Endodermal cell (in vitro differentiated cells): ENCODE results near the gene NTRK3. TPM values are rescaled to one million over a fixed set of nuclear protein-coding genes. Genes with fewer than 3 reads are reported as not detected.

Experiments
- DNase-seq: peaks from one replicate; pipeline ENCODE4 v3.0.0-alpha.2; 2017
- H3K27ac ChIP-seq: 2 replicates; pipeline ENCODE4 v1.5.1; 2013; ENCODE audit warnings: mild to moderate bottlenecking, low read depth, low read length, moderate library complexity
- H3K27me3 ChIP-seq: 2 replicates; pipeline ENCODE4 v1.6.1; 2013; ENCODE audit warnings: mild to moderate bottlenecking, low read length, moderate library complexity; ENCODE audit not compliant: insufficient read depth, control insufficient read depth, poor library complexity, severe bottlenecking
- H3K36me3 ChIP-seq: 2 replicates; pipeline ENCODE4 v1.7.0; 2013; ENCODE audit warnings: mild to moderate bottlenecking, low read length, moderate library complexity; ENCODE audit not compliant: control insufficient read depth, insufficient read depth
- H3K4me1 ChIP-seq: one replicate; pipeline ENCODE4 v1.7.0; 2013; ENCODE audit warnings: low read length; ENCODE audit not compliant: control insufficient read depth, insufficient read depth
- H3K4me3 ChIP-seq: 2 replicates; pipeline ENCODE4 v1.5.1; 2013; ENCODE audit warnings: mild to moderate bottlenecking, low read length, moderate library complexity
- H3K9ac ChIP-seq: 2 replicates; pipeline ENCODE4 v1.6.1; 2013; ENCODE audit warnings: mild to moderate bottlenecking, low read length, moderate library complexity; ENCODE audit not compliant: poor library complexity, severe bottlenecking; ENCODE audit errors: extremely low read depth
- H3K9me3 ChIP-seq: 2 replicates; pipeline ENCODE4 v1.6.1; 2013; ENCODE audit warnings: mild to moderate bottlenecking, low read length, moderate library complexity; ENCODE audit not compliant: control insufficient read depth
- H3K27ac Mint-ChIP-seq: 2 replicates; pipeline ENCODE4 v1.8.0; 2020; ENCODE audit warnings: mixed read lengths
- H3K27me3 Mint-ChIP-seq: 2 replicates; pipeline ENCODE4 v1.8.0; 2021; ENCODE audit warnings: mild to moderate bottlenecking, mixed read lengths; ENCODE audit not compliant: insufficient read depth
- H3K36me3 Mint-ChIP-seq: 2 replicates; pipeline ENCODE4 v1.8.0; 2020; ENCODE audit warnings: low read depth, mixed read lengths
- H3K4me1 Mint-ChIP-seq: 2 replicates; pipeline ENCODE4 v1.8.0; 2020; ENCODE audit warnings: mixed read lengths
- H3K4me3 Mint-ChIP-seq: 2 replicates; pipeline ENCODE4 v1.8.0; 2020; ENCODE audit warnings: mild to moderate bottlenecking, moderate library complexity, mixed read lengths
- H3K9me3 Mint-ChIP-seq: 2 replicates; pipeline ENCODE4 v1.8.0; 2020; ENCODE audit warnings: mild to moderate bottlenecking, mixed read lengths
- WGBS, 2 experiments: methylation state at CpG; one replicate each; pipeline versions ENCODE4 v1.1.5 to v1.1.7; 2013; ENCODE audit warnings: missing lambda C conversion rate in 2 of 2, mixed read lengths in 1 of 2; ENCODE audit not compliant: insufficient coverage in 1 of 2, insufficient read length in 1 of 2; 5-methylcytosine and 5-hydroxymethylcytosine counted together
- total RNA-seq, 2 donors: library from RNA; stranded (reverse); fragmentation: NEBNext Ultra II Directional in 1 of 2; extraction: Animal tissue kit (Norgen Biotek cat#: 25700) in 1 of 2; gene quantifications; 2 replicates in 1 of 2; 3 replicates in 1 of 2; pipeline ENCODE4 v1.2.1, GENCODE V29; 2021
- TF ChIP-seq, protein P1 (sequence below): fragments of 200-600 bp; sonication (generic); conservative IDR thresholded peaks from 2 replicates; pipeline ENCODE4 v1.5.0; 2021; ENCODE audit warnings: antibody characterized with exemption, mild to moderate bottlenecking

NTRK3 gene
- total RNA-seq, 2 donors from 2014 or later = 0.11 to 0.86 TPM

DNA sequence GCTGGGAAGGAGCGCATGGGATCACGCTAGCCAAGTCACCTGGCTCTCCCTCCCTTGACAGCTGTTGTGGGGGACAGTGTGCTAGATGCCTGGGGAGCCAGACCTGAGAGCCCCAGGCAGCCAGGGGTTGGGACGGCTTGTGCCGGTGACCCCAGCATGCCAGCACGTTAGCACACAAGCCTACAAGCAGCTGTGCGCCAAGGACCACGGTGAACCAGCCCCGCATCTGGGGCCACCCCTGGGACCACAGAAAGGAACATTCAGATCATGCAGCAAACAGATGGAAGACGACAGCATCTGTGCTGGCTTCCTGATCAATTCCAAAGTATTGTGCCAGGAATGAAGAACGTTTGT, 64.8 kb downstream of the NTRK3 start:
- Histone ChIP-seq H3K27ac (no peak overlapping the region), H3K9ac (no peak overlapping the region), H3K27me3 (no peaks in the 10 kb centered on the region), H3K4me3 (no peak overlapping the region), H3K4me1 (no peaks in the 10 kb centered on the region), H3K36me3 (no peaks in the 10 kb centered on the region), H3K9me3 (no peaks in the 10 kb centered on the region)
- H3K4me3 Mint-ChIP-seq = no peak overlapping the region
- no peaks in the 10 kb centered on the region for H3K4me1 Mint-ChIP-seq
- WGBS, 2 experiments = 94 to 96% methylated on average over 8 to 10 of the region's 10 CpGs
- H3K36me3 Mint-ChIP-seq = no peaks in the 10 kb centered on the region
- TF ChIP-seq, protein P1, sequence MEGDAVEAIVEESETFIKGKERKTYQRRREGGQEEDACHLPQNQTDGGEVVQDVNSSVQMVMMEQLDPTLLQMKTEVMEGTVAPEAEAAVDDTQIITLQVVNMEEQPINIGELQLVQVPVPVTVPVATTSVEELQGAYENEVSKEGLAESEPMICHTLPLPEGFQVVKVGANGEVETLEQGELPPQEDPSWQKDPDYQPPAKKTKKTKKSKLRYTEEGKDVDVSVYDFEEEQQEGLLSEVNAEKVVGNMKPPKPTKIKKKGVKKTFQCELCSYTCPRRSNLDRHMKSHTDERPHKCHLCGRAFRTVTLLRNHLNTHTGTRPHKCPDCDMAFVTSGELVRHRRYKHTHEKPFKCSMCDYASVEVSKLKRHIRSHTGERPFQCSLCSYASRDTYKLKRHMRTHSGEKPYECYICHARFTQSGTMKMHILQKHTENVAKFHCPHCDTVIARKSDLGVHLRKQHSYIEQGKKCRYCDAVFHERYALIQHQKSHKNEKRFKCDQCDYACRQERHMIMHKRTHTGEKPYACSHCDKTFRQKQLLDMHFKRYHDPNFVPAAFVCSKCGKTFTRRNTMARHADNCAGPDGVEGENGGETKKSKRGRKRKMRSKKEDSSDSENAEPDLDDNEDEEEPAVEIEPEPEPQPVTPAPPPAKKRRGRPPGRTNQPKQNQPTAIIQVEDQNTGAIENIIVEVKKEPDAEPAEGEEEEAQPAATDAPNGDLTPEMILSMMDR = no peak
- no peak for DNase-seq
- no peaks in the 10 kb centered on the region for H3K9me3 Mint-ChIP-seq
- peaks cover 8% of the 10 kb centered on the region for H3K27me3 Mint-ChIP-seq
- H3K27ac Mint-ChIP-seq = no peak overlapping the region

DNA sequence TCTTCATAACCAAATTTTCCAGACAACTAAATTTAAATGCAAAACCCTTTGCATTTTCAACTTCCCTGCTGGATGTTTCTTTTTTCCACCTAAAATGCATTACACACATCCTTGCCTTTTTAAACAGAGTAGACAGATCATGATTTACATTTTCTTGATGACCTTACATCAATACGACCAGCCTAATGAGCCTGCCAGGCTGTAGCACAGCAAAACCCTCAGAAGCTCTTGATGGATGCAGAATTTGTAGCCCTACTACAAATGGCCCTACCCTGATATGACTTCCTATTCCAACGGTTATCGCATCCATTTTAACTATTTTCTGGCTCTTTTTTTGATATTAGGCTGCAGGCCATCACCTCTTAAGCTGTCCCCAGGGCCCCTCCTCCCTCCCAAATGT, 66.3 kb downstream of the NTRK3 start:
- Histone ChIP-seq H3K4me3 (no peak overlapping the region), H3K4me1 (no peaks in the 10 kb centered on the region), H3K9me3 (no peaks in the 10 kb centered on the region), H3K27ac (no peak overlapping the region), H3K27me3 (peaks cover 5% of the 10 kb centered on the region), H3K36me3 (no peaks in the 10 kb centered on the region), H3K9ac (no peak overlapping the region)
- Mint-ChIP-seq H3K9me3 (no peaks in the 10 kb centered on the region), H3K36me3 (no peaks in the 10 kb centered on the region), H3K27me3 (peaks cover 13% of the 10 kb centered on the region), H3K4me3 (no peak overlapping the region), H3K4me1 (no peaks in the 10 kb centered on the region), H3K27ac (no peak overlapping the region)
- WGBS, 2 experiments = 87 to 100% methylated on average over 2 to 3 of the region's 3 CpGs
- TF ChIP-seq, protein P1 = no peak
- no peak for DNase-seq

DNA sequence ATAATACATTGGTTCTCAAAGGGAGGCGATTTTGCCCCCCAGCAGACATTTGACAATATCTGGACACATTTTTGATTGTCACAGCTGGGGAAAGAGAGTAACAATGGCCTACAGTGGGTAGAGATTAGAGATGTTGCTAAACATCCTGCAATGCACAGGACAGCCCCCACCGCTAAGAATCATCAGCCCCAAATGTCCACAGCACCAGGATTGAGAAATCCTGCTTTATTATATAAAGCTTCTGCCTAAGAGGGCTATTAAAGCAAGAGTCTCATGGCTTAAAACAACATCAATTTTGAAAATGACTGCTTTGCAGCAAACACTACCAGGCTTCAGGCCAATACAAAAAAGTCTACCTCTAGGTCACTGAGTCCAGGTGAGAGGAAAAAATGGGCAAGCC, 68.2 kb downstream of the NTRK3 start:
- DNase-seq = no peak
- H3K9ac ChIP-seq = no peak overlapping the region
- Mint-ChIP-seq H3K27me3 (peaks cover 15% of the 10 kb centered on the region), H3K27ac (no peak overlapping the region), H3K4me3 (no peak overlapping the region), H3K4me1 (no peaks in the 10 kb centered on the region), H3K9me3 (no peaks in the 10 kb centered on the region), H3K36me3 (no peaks in the 10 kb centered on the region)
- TF ChIP-seq, protein P1 = no peak
- H3K4me3 ChIP-seq = no peak overlapping the region
- H3K9me3 ChIP-seq = no peaks in the 10 kb centered on the region
- WGBS, 2 experiments = 80 to 94% methylated on average over 1 to 2 of the region's 2 CpGs
- no peaks in the 10 kb centered on the region for H3K36me3 ChIP-seq
- no peaks in the 10 kb centered on the region for H3K4me1 ChIP-seq
- peaks cover 12% of the 10 kb centered on the region for H3K27me3 ChIP-seq
- H3K27ac ChIP-seq = no peak overlapping the region
